Measurements from ENCODE around the gene TMEM50B.
"Not testable (repeated sequence)": the region's sequence is repeated elsewhere in the genome, so short reads cannot be mapped to it uniquely, and the experiment has no call there.

Gene TMEM50B

DNA sequence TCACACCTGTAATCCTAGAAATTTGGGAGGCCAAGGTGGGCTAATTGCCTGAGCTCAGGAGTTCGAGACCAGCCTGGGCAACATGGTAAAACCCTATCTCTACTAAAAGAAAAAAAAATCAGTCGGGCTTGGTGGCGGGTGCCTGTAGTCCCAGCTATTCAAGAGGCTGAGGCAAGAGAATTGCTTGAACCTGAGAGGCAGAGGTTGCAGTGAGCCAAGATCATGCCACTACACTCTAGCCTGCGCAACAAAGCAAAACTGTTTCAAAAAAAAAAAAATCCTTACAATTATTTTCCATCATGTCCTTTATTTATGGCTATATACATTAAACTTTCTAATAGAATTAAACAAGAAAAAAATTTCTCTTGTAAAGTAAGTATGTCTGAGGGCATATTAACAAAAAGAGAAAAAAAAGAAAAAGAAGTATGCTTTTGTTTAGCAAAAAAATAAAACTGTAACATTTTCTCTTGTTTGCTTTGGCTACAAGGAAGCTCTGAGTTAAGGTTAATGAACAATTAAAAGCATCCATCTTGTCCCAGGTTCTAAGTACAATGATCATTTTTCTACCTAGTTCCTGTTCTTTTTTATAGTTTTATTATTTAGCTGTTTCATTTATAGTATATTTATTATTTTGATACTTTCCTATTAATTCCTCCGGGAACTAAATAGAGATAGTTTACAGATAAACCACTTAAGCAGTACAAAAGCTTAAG lies 18.1 kb downstream of the TMEM50B start:
- in situ Hi-C loops (cut with MboI; ENCODE audit: low sequenced_read_pairs, unreplicated experiment): no loop called here
- TF ChIP-seq, protein P1, sequence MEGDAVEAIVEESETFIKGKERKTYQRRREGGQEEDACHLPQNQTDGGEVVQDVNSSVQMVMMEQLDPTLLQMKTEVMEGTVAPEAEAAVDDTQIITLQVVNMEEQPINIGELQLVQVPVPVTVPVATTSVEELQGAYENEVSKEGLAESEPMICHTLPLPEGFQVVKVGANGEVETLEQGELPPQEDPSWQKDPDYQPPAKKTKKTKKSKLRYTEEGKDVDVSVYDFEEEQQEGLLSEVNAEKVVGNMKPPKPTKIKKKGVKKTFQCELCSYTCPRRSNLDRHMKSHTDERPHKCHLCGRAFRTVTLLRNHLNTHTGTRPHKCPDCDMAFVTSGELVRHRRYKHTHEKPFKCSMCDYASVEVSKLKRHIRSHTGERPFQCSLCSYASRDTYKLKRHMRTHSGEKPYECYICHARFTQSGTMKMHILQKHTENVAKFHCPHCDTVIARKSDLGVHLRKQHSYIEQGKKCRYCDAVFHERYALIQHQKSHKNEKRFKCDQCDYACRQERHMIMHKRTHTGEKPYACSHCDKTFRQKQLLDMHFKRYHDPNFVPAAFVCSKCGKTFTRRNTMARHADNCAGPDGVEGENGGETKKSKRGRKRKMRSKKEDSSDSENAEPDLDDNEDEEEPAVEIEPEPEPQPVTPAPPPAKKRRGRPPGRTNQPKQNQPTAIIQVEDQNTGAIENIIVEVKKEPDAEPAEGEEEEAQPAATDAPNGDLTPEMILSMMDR (IDR thresholded peaks at IDR 0.05; ENCODE audit: borderline replicate concordance, control extremely low read depth, extremely low read depth, insufficient read depth, missing control alignments): no peak
- no peak for DNase-seq (ENCODE audit: low spot score)

DNA sequence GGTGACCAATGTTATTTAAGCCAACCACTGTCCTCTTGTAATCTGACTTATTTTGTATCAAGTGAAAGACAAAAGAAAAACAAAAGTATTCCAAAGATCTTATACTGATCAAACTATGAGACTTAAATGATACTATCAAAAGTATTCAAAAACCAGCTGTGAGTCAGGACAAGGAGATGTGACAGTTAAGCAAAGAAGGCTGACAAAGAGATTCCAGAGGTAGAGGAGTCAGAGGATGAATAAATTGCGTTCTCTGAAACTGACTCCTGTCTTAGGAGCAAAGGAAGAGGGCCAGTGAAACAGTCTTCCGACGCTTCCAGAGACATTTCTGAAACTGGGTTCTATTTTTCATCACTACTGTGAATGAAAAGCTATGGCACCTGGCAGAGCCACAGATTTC lies 20.9 kb downstream of the TMEM50B start:
- TF ChIP-seq, protein P1 (IDR thresholded peaks at IDR 0.05; ENCODE audit: borderline replicate concordance, control extremely low read depth, extremely low read depth, insufficient read depth, missing control alignments): no peak
- no peak for DNase-seq (ENCODE audit: low spot score)
- in situ Hi-C loops (cut with MboI; ENCODE audit: low sequenced_read_pairs, unreplicated experiment): no loop called here

DNA sequence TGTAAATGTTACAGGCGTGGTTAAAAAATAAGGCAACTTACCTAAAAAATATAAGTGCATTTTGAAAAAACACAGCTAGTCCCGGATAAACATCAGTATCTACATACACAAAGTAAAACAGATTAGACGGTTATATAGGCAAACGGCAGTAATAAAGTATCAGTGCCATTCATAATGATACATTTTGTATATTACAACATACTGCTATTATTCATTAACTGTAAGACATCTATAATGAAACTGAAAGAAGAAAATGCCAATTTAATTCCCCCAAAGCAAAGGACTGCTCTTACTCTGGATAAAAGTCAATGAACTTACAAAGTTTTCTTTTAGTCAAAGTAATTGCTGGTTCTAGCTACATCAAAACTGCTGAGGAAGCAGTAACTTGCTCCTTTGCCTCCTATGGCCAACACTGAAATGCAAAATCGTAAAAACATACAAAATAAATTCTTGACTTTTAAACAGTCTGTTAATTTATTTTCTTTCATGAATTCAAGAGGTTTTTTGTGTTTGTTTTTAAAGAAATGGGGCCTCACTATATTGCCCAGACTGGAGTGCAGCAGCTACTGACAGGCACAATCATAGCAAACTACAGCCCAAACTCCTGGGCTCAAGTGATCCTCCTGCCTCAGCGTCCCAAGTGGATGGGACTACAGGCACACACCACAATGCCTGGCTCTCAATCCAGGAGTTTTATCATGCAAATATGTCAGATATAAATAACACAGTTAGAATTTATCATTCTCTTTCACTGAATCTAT lies 23.9 kb downstream of the TMEM50B start:
- in situ Hi-C loops (cut with MboI; ENCODE audit: low sequenced_read_pairs, unreplicated experiment): no loop called here
- no peak for DNase-seq (ENCODE audit: low spot score)
- TF ChIP-seq, protein P1 (IDR thresholded peaks at IDR 0.05; ENCODE audit: borderline replicate concordance, control extremely low read depth, extremely low read depth, insufficient read depth, missing control alignments): no peak

DNA sequence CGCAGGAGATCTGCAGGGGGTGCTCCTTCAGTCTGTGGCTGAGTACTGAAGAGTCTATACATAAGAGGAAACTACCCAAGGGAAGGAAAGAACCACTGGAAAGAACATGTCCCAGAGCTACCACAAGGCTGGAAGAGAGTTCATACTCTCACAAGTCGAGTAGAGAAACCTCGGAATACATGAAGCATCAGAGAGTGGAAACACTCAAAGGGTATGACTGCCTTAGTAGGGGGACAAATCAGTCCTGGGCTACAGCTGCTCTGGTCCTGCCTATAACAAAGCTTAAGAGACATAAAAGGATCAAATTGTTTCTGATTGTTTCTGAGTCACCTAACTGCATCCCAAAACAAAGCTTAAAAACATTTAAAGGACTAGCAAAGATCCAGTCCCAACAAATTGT lies 27.4 kb downstream of the TMEM50B start:
- no peak for DNase-seq (ENCODE audit: low spot score)
- in situ Hi-C loops (cut with MboI; ENCODE audit: low sequenced_read_pairs, unreplicated experiment): no loop called here
- TF ChIP-seq, protein P1 (IDR thresholded peaks at IDR 0.05; ENCODE audit: borderline replicate concordance, control extremely low read depth, extremely low read depth, insufficient read depth, missing control alignments): no peak

DNA sequence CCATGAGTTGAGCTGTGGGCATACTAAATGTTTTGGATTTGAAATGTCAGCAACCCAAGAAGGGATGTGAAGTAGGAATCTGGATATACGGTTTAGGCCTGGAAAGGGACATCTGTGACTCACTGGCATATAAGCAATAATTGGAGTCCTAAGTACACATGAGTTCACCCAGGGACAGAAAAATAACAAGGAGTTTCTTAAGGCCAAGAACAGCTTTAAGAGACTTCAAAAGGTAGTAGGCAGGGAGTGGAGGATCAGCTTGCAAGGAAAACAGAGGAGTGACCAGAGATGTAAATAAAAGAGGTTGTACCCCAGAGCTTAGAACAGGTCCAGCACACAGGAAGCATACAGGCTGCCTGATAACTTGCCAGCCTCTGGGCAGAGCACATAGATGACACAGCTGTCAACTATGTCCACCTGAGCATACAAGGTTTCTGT lies 28.1 kb downstream of the TMEM50B start:
- TF ChIP-seq, protein P1 (IDR thresholded peaks at IDR 0.05; ENCODE audit: borderline replicate concordance, control extremely low read depth, extremely low read depth, insufficient read depth, missing control alignments): no peak
- no peak for DNase-seq (ENCODE audit: low spot score)
- in situ Hi-C loops (cut with MboI; ENCODE audit: low sequenced_read_pairs, unreplicated experiment): no loop called here

DNA sequence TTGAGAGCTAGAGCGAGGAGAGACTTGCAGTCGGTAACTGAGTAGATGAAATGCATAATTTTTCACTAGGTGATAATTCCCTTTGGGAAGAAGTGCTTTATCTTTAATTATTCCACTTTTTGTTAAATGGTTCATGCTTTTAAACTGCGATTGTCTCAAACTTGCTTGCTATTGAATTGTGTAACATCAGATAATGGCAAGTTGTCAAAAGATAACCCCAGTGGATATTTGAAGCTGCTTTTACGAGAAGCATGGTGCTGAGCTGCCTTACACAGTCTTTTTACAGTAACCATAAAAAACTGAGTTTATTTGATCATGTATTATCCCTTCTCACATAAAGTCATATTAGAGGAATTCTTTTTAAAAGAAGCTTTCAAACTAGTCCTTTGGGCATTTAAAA lies 30.2 kb downstream of the TMEM50B start:
- in situ Hi-C loops (cut with MboI; ENCODE audit: low sequenced_read_pairs, unreplicated experiment): no loop called here
- no peak for DNase-seq (ENCODE audit: low spot score)
- TF ChIP-seq, protein P1 (IDR thresholded peaks at IDR 0.05; ENCODE audit: borderline replicate concordance, control extremely low read depth, extremely low read depth, insufficient read depth, missing control alignments): no peak

DNA sequence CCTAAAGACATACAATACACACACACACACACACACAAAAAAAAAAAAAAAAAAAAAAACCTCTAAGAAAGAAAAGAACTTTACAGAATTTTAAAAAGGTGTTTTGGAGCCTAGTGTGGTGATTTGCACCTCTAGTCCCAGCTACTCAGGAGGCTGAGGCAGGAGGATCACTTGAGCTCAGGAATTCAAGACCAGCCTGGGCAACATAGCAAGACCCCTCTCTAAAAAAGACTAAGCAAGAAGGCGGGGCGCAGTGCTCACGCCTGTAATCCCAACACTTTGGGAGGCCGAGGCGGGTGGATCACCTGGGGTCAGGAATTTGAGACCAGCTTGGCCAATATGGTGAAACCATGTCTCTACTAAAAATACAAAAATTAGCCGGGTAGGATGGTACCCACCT lies 33.2 kb downstream of the TMEM50B start:
- in situ Hi-C loops (cut with MboI; ENCODE audit: low sequenced_read_pairs, unreplicated experiment); DNase-seq (ENCODE audit: low spot score): not testable (repeated sequence)

All from GM13976 (cell line).